Neural progenitor cell (in vitro differentiated cells): ENCODE data around the gene HMGCS1. TPM values are rescaled to one million over a fixed set of nuclear protein-coding genes. Genes with fewer than 3 reads are reported as not detected.
"Not testable (repeated sequence)": the region's sequence is repeated elsewhere in the genome, so short reads cannot be mapped to it uniquely, and the experiment has no call there.

ENCODE experiments used
- DNase-seq: peaks from one replicate; pipeline ENCODE4 v3.0.0-alpha.2; 2016; ENCODE audit warnings: low spot score
- H2AFZ ChIP-seq: fragments of 200-600 bp; sonication (generic); replicated peaks from 2 replicates; pipeline ENCODE4 v1.6.1; 2016; ENCODE audit warnings: antibody characterized with exemption
- H3F3A ChIP-seq: fragments of 200-600 bp; sonication (generic); 2 replicates; pipeline ENCODE4 v1.6.1; 2016; ENCODE audit warnings: antibody characterized with exemption, low read depth
- H3K27ac ChIP-seq: fragments of 200-600 bp; sonication (generic); 2 replicates; pipeline ENCODE4 v1.5.1; 2016; ENCODE audit warnings: mild to moderate bottlenecking
- H3K27me3 ChIP-seq: fragments of 200-600 bp; sonication (generic); 2 replicates; pipeline ENCODE4 v1.6.1; 2016; ENCODE audit warnings: mild to moderate bottlenecking, moderate library complexity
- H3K36me3 ChIP-seq: fragments of 200-600 bp; sonication (generic); 2 replicates; pipeline ENCODE4 v1.5.1; 2016
- H3K4me1 ChIP-seq: fragments of 200-600 bp; sonication (generic); 2 replicates; pipeline ENCODE4 v1.6.1; 2016; ENCODE audit warnings: mixed run types
- H3K4me2 ChIP-seq: fragments of 200-600 bp; sonication (generic); 2 replicates; pipeline ENCODE4 v1.6.1; 2016
- H3K4me3 ChIP-seq: fragments of 200-600 bp; sonication (generic); 2 replicates; pipeline ENCODE4 v1.5.1; 2016
- H3K79me2 ChIP-seq: fragments of 200-600 bp; sonication (generic); 2 replicates; pipeline ENCODE4 v1.6.1; 2016; ENCODE audit warnings: low read depth
- H3K9ac ChIP-seq: fragments of 200-600 bp; sonication (generic); 2 replicates; pipeline ENCODE4 v1.6.1; 2016
- H3K9me3 ChIP-seq: fragments of 200-600 bp; sonication (generic); 2 replicates; pipeline ENCODE4 v1.5.1; 2016; ENCODE audit warnings: low read depth
- H4K20me1 ChIP-seq: fragments of 200-600 bp; sonication (generic); 2 replicates; pipeline ENCODE4 v1.6.1; 2016; ENCODE audit warnings: low read depth
- H3K27ac Mint-ChIP-seq: 3 replicates; pipeline ENCODE4 v1.8.0; 2021; ENCODE audit warnings: mixed read lengths
- H3K27me3 Mint-ChIP-seq: 2 replicates; pipeline ENCODE4 v1.8.0; 2022; ENCODE audit warnings: low read depth, mild to moderate bottlenecking, inconsistent platforms, moderate library complexity, mixed read lengths; ENCODE audit not compliant: insufficient read depth
- H3K36me3 Mint-ChIP-seq: 3 replicates; pipeline ENCODE4 v1.8.0; 2021; ENCODE audit warnings: mixed read lengths
- H3K4me1 Mint-ChIP-seq: 3 replicates; pipeline ENCODE4 v1.8.0; 2021; ENCODE audit warnings: mixed read lengths
- H3K4me3 Mint-ChIP-seq: 3 replicates; pipeline ENCODE4 v1.8.0; 2021; ENCODE audit warnings: mild to moderate bottlenecking, moderate library complexity, mixed read lengths
- H3K9me3 Mint-ChIP-seq: 3 replicates; pipeline ENCODE4 v1.8.0; 2020; ENCODE audit warnings: mixed read lengths
- CTCF ChIP-seq: fragments of 200-600 bp; sonication (generic); IDR thresholded peaks from 2 replicates; pipeline ENCODE4 v1.5.1; 2017; ENCODE audit warnings: antibody characterized with exemption, mild to moderate bottlenecking
- EZH2 ChIP-seq: fragments of 200-600 bp; sonication (generic); IDR thresholded peaks from 2 replicates; pipeline ENCODE4 v1.6.1; 2017; ENCODE audit warnings: antibody characterized with exemption, mild to moderate bottlenecking, moderate library complexity
- EZH2phosphoT487 ChIP-seq: fragments of 200-600 bp; sonication (generic); IDR thresholded peaks from 2 replicates; pipeline ENCODE4 v1.6.1; 2017; ENCODE audit warnings: antibody characterized with exemption
- total RNA-seq: library from RNA; depleted of rRNA; stranded (reverse); fragments of >200 nt; gene quantifications from 2 replicates; pipeline ENCODE4 v1.2.3, GENCODE V29; 2015; ENCODE audit warnings: low replicate concordance

HMGCS1 gene
- total RNA-seq, 1 donor from 2014 or later, result 274 TPM

GRCh38 chr5:43273552-43273951 lies 39.7 kb downstream of the HMGCS1 start:
- Mint-ChIP-seq H3K4me1 (peaks cover 4% of the 10 kb centered on the region), H3K36me3 (no peaks in the 10 kb centered on the region), H3K27me3 (peaks cover 6% of the 10 kb centered on the region), H3K9me3 (peaks cover 2% of the 10 kb centered on the region), H3K27ac (no peak overlapping the region), H3K4me3 (no peak overlapping the region)
- no peak overlapping the region for H2AFZ ChIP-seq
- H4K20me1 ChIP-seq, result no peaks in the 10 kb centered on the region
- no peak overlapping the region for H3K4me2 ChIP-seq
- no peak overlapping the region for H3K27ac ChIP-seq
- H3K36me3 ChIP-seq, result no peaks in the 10 kb centered on the region
- H3K9ac ChIP-seq, result no peak overlapping the region
- H3K4me1 ChIP-seq, result peaks cover 15% of the 10 kb centered on the region
- H3K4me3 ChIP-seq, result no peak overlapping the region
- no peaks in the 10 kb centered on the region for H3K27me3 ChIP-seq
- no peak for DNase-seq
- TF ChIP-seq EZH2phosphoT487, result no peak
- no peak for TF ChIP-seq EZH2
- TF ChIP-seq CTCF, result no peak
- H3K9me3 ChIP-seq, result no peaks in the 10 kb centered on the region
- H3F3A ChIP-seq, result peaks cover 11% of the 10 kb centered on the region
- H3K79me2 ChIP-seq, result no peaks in the 10 kb centered on the region

- Mint-ChIP-seq H3K9me3 (peaks cover 4% of the 10 kb centered on the region), H3K27me3 (no peaks in the 10 kb centered on the region), H3K27ac (no peak overlapping the region), H3K4me3 (no peak overlapping the region), H3K36me3 (no peaks in the 10 kb centered on the region), H3K4me1 (peaks cover 4% of the 10 kb centered on the region)
- H3K4me2 ChIP-seq, result no peak overlapping the region
- H2AFZ ChIP-seq, result no peak overlapping the region
- peaks cover 11% of the 10 kb centered on the region for H3F3A ChIP-seq
- DNase-seq, result no peak
- H3K9me3 ChIP-seq, result no peaks in the 10 kb centered on the region
- H3K27me3 ChIP-seq, result no peaks in the 10 kb centered on the region
- H3K36me3 ChIP-seq, result no peaks in the 10 kb centered on the region
- H3K4me1 ChIP-seq, result peaks cover 15% of the 10 kb centered on the region
- H3K79me2 ChIP-seq, result no peaks in the 10 kb centered on the region
- TF ChIP-seq EZH2 (no peak), EZH2phosphoT487 (no peak), CTCF (no peak)
- no peak overlapping the region for H3K27ac ChIP-seq
- H4K20me1 ChIP-seq, result no peaks in the 10 kb centered on the region
- H3K4me3 ChIP-seq, result no peak overlapping the region
- no peak overlapping the region for H3K9ac ChIP-seq
These were observed 42.6 kb downstream of the HMGCS1 start for GRCh38 chr5:43270645-43271044.

GRCh38 chr5:43268188-43268820 lies 44.9 kb downstream of the HMGCS1 start:
- Histone ChIP-seq H3K4me3 (no peak overlapping the region), H3K9me3 (no peaks in the 10 kb centered on the region), H3K36me3 (no peaks in the 10 kb centered on the region), H4K20me1 (no peaks in the 10 kb centered on the region), H2AFZ (no peak overlapping the region), H3K9ac (no peak overlapping the region), H3K27me3 (no peaks in the 10 kb centered on the region), H3K4me1 (no peaks in the 10 kb centered on the region), H3K79me2 (no peaks in the 10 kb centered on the region), H3F3A (no peaks in the 10 kb centered on the region), H3K27ac (no peak overlapping the region), H3K4me2 (no peak overlapping the region)
- Mint-ChIP-seq H3K27me3 (no peaks in the 10 kb centered on the region), H3K36me3 (no peaks in the 10 kb centered on the region), H3K4me1 (no peaks in the 10 kb centered on the region), H3K4me3 (no peak overlapping the region), H3K27ac (no peak overlapping the region), H3K9me3 (peaks cover 5% of the 10 kb centered on the region)
- no peak for DNase-seq
- TF ChIP-seq EZH2phosphoT487 (no peak), CTCF (no peak)

- DNase-seq, H3K27ac Mint-ChIP-seq, H3K27ac ChIP-seq, H3K4me1 ChIP-seq, H3K36me3 Mint-ChIP-seq, H3F3A ChIP-seq, H3K4me3 ChIP-seq, H3K4me1 Mint-ChIP-seq, H3K4me3 Mint-ChIP-seq, H3K9me3 ChIP-seq, H3K27me3 Mint-ChIP-seq, H2AFZ ChIP-seq, H3K27me3 ChIP-seq, H4K20me1 ChIP-seq, H3K4me2 ChIP-seq, H3K79me2 ChIP-seq, H3K9ac ChIP-seq, H3K36me3 ChIP-seq: not testable (repeated sequence)
- peaks cover 21% of the 10 kb centered on the region for H3K9me3 Mint-ChIP-seq
These were observed 50.9 kb downstream of the HMGCS1 start for GRCh38 chr5:43262269-43262668.
